ENCODE data around the gene YWHAG.

YWHAG gene

DNA sequence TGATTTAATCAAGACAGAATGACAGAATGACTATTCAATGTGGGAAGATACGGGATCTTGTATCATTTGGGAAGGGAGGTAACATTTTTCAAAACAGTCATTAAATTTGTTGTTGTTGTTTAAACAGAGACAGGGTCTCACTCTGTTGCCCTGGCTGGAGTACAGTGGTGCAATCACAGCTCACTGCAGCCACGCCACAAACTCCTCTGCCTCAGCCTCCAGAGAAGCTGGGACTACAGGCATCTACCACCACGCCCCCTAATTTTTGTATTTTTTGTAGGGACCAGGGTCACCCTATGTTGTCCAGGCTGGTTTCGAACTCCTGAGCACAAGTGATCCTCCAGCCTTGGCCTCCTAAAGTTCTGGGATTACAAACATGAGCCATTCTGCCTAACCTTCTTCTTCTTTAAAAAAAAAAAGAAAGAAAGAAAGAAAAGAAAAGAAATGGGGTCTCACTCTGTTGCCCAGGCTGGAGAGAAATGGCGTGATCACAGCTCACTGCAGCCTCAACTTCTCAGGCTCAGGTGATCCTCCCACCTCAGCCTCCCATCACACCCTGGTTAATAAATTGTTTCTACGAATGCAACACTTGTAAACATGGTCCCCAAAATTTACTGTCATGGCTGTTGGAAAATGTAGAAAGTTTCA is 24.3 kb downstream of the YWHAG start:
- no peak for DNase-seq
- H3K27me3 ChIP-seq (ENCODE audit: insufficient read depth, low read depth, severe bottlenecking), result no peaks in the 10 kb centered on the region
- no peaks in the 10 kb centered on the region for H3K9me3 ChIP-seq (ENCODE audit: severe bottlenecking)
- no peak for TF ChIP-seq CTCF (IDR thresholded peaks at IDR 0.05; ENCODE audit: low read depth, low read length)
- H3K36me3 ChIP-seq, result peaks cover 76% of the 10 kb centered on the region
- no peak overlapping the region for H3K4me3 ChIP-seq (ENCODE audit: low read depth, low read length)
- H3K27ac ChIP-seq, result no peak overlapping the region

DNA sequence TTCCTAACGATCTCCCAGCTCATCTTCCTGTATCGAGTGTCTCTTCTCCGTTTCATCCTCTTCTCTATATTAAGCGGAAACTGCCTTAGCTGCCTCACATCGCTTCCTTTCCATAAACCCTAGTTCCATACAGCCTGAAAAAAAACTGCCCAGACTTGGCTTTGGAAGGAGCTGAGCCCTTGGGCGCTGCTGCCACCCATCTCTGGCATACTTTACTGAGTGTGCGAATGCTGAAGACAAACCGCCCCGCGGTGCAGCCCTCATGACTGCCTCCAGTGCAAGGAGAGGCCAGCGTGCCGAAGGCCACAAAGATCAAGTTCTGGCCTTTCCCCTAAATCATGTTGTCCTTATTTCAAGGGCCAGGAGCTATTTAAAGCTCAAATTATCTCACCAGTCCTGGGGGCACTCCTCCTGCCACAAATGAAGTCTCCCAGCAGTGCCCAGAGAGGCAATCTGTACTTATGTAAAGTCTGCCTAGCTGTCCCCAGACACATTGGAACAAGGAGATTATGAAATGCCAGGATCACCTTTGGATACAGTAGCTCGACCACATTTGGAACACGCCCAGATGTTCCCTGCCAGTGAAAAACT is 25.2 kb downstream of the YWHAG start:
- Histone ChIP-seq H3K9me3 (ENCODE audit: severe bottlenecking) (no peaks in the 10 kb centered on the region), H3K27ac (no peak overlapping the region), H3K4me3 (ENCODE audit: low read depth, low read length) (no peak overlapping the region), H3K27me3 (ENCODE audit: insufficient read depth, low read depth, severe bottlenecking) (no peaks in the 10 kb centered on the region), H3K36me3 (peaks cover 74% of the 10 kb centered on the region)
- TF ChIP-seq CTCF (IDR thresholded peaks at IDR 0.05; ENCODE audit: low read depth, low read length), result no peak
- DNase-seq, result no peak

DNA sequence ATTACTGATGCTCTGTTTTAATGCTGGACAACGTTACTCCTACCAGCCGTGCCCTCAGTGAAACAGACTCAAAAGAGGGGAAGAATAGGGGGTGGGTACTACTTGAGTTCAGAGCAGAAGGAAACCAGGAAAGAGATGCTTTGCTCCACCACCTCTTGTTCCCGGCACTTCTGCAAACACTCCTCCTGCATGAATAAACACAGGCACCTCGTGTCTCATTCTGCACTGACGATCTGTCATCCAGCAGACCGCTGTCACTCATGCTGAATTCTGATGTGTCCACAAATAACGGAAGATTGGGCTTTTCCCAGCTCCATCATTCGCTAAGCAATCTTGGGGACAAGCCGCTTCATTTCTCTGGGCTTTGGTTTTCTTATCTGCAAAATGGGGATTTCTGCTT is 26.7 kb downstream of the YWHAG start:
- Histone ChIP-seq H3K9me3 (ENCODE audit: severe bottlenecking) (no peaks in the 10 kb centered on the region), H3K27me3 (ENCODE audit: insufficient read depth, low read depth, severe bottlenecking) (no peaks in the 10 kb centered on the region), H3K27ac (no peak overlapping the region), H3K4me3 (ENCODE audit: low read depth, low read length) (no peak overlapping the region), H3K36me3 (peaks cover 79% of the 10 kb centered on the region)
- no peak for DNase-seq
- no peak for TF ChIP-seq CTCF (IDR thresholded peaks at IDR 0.05; ENCODE audit: low read depth, low read length)

- no peak overlapping the region for H3K4me3 ChIP-seq (ENCODE audit: low read depth, low read length)
- no peaks in the 10 kb centered on the region for H3K27me3 ChIP-seq (ENCODE audit: insufficient read depth, low read depth, severe bottlenecking)
- no peaks in the 10 kb centered on the region for H3K9me3 ChIP-seq (ENCODE audit: severe bottlenecking)
- no peak for DNase-seq
- H3K27ac ChIP-seq, result no peak overlapping the region
- TF ChIP-seq CTCF (IDR thresholded peaks at IDR 0.05; ENCODE audit: low read depth, low read length), result peak; percentile 21; the same call in 1 of the 2 replicates
- H3K36me3 ChIP-seq, result peaks cover 84% of the 10 kb centered on the region
Measured at GRCh38 chr7:76330673-76331072, 28.1 kb downstream of the YWHAG start.

- no peak for DNase-seq
- Histone ChIP-seq H3K9me3 (ENCODE audit: severe bottlenecking) (no peaks in the 10 kb centered on the region), H3K27ac (no peak overlapping the region), H3K4me3 (ENCODE audit: low read depth, low read length) (no peak overlapping the region), H3K27me3 (ENCODE audit: insufficient read depth, low read depth, severe bottlenecking) (no peaks in the 10 kb centered on the region), H3K36me3 (peaks cover 84% of the 10 kb centered on the region)
- no peak for TF ChIP-seq CTCF (IDR thresholded peaks at IDR 0.05; ENCODE audit: low read depth, low read length)
Measured at GRCh38 chr7:76330261-76330660, 28.5 kb downstream of the YWHAG start.

- H3K9me3 ChIP-seq (ENCODE audit: severe bottlenecking), result no peaks in the 10 kb centered on the region
- no peak for DNase-seq
- peaks cover 87% of the 10 kb centered on the region for H3K36me3 ChIP-seq
- H3K27ac ChIP-seq, result no peak overlapping the region
- H3K4me3 ChIP-seq (ENCODE audit: low read depth, low read length), result no peak overlapping the region
- H3K27me3 ChIP-seq (ENCODE audit: insufficient read depth, low read depth, severe bottlenecking), result no peaks in the 10 kb centered on the region
- TF ChIP-seq CTCF (IDR thresholded peaks at IDR 0.05; ENCODE audit: low read depth, low read length), result no peak
Measured at GRCh38 chr7:76329479-76329878, 29.3 kb downstream of the YWHAG start.
